HS-5 (cell line): ENCODE results near the gene MICAL2.

ENCODE experiments used
- DNase-seq: peaks from one replicate; pipeline ENCODE4 v3.0.0-alpha.2; 2012; ENCODE audit warnings: low read depth

The MICAL2 gene

GRCh38 chr11:12287374-12288211 lies 177.2 kb downstream of the MICAL2 start:
- peak; percentile 95 for DNase-seq

DNA sequence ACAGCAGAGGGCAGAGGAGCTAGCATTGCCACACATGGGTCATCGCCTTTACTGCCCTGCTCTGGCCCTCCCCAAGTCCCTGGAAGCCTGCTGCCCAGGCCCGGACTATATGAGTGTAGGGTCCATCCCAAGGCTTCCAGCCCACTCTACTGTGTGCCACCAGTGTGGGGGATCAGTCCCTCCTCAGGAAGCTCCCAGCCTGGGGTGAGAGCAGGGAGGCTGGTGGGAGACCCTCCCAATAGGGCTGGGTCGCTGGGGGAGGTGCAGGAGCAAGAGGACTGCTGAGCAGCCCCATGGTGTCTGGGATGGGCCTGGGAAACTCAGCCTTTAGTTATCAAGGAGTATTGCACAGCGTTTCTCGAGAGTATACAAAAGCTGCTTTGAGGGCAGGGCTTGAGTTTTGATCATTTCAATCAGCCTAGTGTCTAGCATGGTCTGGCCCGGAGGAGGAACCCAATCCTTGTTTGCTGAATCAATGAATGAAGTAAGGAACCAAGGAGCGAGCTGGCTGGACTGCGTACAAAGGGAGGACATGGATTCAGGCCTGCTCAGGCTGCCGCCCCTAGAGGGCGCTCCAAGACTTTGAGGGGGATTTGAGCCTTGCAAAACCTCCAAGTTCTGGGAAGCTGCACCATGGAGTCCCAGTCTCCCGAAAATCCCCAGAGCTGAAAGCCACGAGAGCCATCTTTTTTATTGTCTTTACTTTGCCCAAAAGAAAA lies 178.0 kb downstream of the MICAL2 start:
- peak; percentile 80 for DNase-seq

- DNase-seq, result no peak
Observed at GRCh38 chr11:12288931-12289666, 178.7 kb downstream of the MICAL2 start.

- DNase-seq, result no peak
Observed at GRCh38 chr11:12289667-12290476, 179.5 kb downstream of the MICAL2 start.

GRCh38 chr11:12290477-12290922 lies 180.1 kb downstream of the MICAL2 start:
- no peak for DNase-seq

DNA sequence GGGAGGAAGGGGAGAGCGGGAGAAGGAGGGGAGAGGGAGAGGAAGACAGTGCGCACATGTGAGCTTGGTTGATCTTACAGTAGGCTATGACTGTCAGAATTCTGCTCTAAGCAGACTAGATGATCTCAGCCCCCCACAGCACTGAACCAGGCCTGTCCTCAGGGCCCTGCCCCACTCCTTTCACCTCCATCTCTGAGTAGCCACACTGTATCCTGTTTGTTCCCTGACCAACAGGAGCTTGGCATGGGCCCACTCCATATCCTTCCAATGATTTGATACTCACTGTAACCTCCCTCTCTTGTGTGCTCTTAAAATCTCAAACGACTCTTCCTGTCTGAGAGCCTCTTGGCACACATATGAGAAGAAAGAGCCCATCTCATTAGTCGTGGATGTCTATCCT lies 180.9 kb downstream of the MICAL2 start:
- no peak for DNase-seq

GRCh38 chr11:12291766-12292165 lies 181.4 kb downstream of the MICAL2 start:
- no peak for DNase-seq

GRCh38 chr11:12292766-12293165 lies 182.4 kb downstream of the MICAL2 start:
- no peak for DNase-seq

DNA sequence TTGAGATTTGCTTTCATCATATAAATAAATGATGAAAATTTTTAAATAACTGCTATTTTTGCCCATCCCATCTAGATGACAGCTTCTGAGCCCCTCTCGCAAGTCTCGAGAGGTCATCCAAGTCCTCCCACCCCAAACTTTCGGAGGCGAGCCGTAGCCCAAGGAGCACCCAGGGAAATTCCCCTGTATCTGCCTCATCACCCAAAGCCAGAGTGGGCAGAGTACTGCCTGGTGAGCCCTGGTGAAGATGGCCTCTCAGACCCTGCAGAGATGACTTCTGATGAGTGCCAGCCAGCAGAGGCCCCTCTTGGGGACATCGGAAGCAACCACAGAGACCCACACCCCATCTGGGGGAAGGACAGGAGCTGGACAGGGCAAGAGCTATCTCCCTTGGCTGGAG lies 183.1 kb downstream of the MICAL2 start:
- no peak for DNase-seq

DNA sequence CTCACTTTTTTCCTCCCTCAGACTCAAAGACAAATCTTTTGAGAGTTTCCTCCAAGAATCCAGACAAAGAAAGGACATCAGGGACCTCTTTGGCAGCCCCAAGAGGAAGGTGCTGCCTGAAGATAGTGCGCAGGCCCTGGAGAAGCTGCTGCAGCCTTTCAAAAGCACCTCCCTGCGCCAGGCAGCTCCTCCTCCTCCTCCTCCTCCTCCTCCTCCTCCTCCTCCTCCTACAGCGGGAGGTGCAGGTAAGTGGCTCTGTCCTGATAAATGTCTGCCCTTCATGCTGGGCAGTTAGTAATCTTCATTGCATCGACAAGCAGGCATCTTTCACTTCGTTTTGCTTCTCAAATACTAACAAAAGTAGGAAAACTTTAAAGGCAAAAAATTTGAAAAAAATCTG lies 184.2 kb downstream of the MICAL2 start:
- no peak for DNase-seq

- no peak for DNase-seq
Observed at GRCh38 chr11:12295943-12296342, 185.6 kb downstream of the MICAL2 start.

DNA sequence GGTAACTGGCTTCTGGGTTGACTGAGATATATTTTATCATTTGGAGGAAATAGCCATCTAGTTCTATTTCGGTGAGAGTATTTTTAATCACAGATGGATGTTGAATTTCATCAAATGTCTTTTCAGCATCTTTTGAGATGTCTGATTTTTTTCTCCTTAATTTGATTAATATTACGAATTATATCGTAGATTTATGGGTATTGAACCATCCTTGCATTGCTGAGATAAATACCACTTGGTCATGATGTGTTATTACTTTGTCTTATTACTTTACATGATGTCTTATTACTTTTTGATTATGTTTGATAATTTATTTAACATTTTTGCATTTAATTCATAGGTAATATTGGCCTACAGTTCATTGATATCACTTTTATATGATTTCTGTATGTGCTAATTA lies 188.2 kb downstream of the MICAL2 start:
- DNase-seq, result no peak

DNA sequence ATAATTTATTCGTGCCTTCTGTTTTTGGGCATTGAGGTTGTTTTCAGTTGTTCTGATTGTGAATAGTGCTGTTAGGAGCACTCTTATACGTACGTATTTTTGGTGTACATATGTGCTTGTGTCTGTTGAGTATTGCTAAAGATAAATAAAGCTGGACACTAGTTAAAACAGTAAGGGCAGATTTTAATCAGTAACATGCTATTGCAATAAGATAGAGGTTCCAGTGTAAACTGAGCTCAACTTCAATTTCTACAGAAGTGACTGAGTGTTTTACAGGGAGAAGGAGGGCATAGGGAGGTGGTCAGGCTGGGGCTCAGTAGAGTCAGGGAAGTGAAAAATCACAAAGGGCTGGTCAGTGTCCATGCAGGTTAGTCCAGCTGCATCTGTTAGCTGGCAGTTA lies 191.0 kb downstream of the MICAL2 start:
- DNase-seq, result no peak

GRCh38 chr11:12303421-12304149 lies 193.2 kb downstream of the MICAL2 start:
- no peak for DNase-seq

DNA sequence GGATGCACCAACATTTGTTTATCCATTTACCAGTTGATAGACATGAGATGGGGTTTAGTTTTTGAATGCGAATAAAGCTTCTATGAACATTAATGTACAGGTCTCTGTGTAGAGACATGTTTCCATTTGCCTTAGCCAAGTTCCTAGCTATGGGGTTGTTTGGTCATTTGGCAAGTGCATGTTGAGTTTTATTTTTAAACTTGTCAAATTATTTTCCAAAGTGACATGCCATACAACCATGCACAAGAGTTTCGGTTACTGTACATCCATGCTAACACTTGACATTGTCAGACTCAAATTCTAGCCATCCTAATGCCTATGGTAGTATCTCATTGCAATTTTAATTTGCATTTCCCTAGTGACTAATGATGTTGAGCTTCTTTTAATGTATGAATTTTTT lies 196.4 kb downstream of the MICAL2 start:
- no peak for DNase-seq

GRCh38 chr11:12312132-12312531 lies 201.7 kb downstream of the MICAL2 start:
- DNase-seq, result no peak
